Raji (cell line): ENCODE results near the gene FIGNL2.

Source experiments
- POLR2A ChIP-seq: IDR thresholded peaks from 2 replicates; pipeline ENCODE4 v1.6.1; 2011; ENCODE audit warnings: low read depth, low read length, control low read depth; ENCODE audit not compliant: insufficient read depth

The FIGNL2 gene

DNA sequence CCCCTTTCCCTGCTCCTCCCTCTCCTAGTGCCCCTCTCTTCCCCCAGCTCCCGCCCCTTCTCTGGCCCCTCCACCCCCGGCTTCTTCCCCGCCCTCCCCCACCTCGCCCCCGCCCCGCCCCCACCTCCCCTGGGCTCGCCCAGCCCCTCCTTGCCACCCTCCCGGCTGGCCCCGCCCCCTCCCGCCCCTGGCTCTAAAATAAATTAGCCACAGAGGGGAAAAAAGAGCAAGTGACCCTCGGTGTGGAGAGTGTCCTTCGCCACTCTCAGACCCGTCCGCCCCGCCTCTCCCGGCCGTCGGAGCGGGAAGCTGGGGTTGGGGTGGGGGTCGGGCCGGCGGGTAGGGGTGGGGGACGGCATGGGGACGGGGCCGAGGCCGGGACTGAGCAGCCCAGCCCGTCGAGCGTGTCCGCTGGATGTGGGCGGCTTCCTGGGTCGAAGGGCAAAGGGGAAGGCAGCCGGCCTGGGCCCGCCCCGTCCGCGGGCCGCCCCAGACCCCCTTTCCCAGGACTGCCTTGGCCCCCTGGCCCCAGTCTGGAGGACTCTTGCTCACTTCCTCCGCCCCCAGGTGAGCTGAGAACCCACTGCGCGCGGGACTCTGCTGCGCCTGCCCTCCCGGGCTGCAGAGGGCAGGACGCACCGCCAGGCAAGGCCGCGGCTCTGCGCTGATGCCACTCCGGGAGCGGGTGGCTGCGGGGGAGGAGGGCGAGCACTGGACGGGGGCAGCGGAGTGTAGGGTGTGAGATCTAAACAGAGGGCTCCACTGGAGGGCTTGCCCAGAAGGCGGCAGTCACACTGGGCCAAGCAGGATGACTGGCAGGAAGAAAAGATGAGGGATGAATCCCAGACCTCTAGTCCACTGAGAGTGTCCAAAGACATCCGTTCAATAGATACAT, 570 bp upstream of the FIGNL2 start:
- TF ChIP-seq POLR2A: no peak

DNA sequence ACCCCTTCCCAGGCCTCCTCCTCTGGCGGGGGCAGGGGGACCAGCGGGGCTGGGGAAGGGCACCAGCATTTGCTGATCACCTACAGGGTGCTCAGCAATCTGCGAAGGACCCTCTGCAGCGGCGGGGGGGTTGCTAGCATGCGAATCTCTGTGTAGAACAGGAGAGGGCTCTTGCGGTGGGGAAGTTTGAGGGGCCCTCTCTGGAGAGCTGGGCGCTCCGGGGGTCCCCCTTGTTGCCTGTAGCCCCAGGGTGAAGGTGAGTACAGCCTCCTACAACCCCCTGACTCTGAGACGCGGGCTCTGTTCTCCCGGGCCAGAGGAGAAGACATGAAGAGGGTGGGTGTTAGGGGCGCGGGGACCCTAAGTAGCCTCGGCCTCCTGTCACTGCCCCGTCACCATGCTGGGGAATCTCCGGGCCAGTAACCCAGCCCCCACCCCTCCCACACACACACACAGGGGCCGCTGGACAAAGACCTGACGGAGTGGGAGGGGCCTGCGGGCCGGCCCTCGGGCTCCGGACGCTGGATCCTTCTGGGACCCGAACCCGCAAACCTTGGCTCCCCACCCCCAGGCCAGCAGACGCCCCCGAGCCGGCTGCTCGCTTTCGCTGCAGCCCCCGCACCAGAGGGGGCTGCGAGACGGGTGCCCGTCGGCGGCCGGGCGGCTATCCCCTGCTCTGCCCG, 734 bp downstream of the FIGNL2 start:
- no peak for TF ChIP-seq POLR2A

DNA sequence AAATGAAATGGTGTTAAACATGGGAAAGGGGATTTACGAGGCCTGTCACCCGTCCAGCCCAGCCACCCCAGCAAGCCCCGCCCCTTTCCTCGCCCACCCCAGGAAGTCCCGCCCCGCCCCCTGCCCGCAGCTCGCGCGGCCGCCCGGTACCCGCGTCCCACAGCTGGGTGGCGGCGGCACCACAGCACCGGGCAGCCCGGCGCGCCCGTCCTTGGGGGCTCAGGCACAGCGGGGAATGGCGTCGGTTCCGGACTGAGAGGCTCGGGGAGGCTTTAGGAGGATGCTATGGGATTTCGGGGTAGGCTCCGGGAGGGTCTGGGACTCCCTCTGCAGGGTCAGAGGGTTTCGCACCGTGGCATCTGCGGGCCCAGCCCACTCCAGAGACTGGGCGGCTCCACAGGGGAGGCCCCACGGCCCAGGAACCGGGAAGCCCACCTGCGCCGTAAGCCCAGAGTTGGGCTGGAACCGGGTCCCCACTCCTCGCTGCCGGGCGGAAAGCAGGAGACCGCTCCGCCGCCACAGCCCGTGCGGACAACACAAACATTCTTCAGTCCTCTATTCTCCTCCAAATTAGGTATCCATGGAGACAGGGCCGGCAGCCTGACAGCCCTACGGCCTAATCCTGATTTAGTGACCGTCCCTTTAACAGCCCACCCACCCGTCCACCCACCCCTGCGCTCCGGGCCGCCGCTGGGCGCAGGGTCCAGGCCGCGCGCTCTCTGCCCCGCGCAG, 1.4 kb downstream of the FIGNL2 start:
- TF ChIP-seq POLR2A: no peak

DNA sequence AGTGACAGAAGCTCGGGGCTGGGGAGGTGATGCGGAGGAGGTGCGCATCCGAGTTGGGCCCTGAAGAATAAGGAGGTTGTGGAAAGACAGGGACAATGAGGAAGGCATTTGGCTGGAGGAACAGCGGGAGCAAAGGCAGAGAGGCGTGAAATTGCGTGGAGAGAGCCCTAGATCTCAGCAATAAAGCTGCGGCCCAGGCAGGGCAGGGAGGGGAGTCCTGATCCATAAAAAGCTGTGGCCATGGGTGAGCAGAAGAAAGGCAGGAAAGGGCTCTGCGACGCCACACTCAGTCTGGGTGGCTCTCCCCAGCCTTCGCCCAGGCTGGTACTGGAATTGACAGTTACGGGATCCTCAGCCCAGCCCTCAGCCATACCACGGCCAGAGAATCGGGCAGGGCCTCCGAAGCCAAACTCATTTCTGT, 2.2 kb downstream of the FIGNL2 start:
- TF ChIP-seq POLR2A: no peak

DNA sequence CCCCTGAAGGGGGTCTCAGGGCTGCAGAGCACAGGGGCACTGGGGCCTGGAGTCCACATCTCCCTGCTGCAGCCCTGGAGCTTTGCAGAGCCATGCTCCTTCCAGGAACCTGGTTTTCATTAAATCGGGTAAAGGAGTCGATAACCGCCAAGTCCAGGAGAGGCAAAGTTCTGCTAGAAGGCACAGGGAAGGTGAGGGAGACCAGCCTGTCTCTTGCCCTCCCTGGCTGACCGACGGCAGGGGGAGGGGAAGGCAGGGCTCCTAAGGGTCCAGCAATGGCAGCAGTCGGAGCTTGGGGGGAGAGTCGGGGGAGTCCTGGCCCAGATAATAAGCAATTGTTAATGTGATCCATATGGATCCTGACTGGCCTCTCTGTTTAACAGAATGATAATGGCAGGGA, 3.0 kb downstream of the FIGNL2 start:
- TF ChIP-seq POLR2A: no peak

DNA sequence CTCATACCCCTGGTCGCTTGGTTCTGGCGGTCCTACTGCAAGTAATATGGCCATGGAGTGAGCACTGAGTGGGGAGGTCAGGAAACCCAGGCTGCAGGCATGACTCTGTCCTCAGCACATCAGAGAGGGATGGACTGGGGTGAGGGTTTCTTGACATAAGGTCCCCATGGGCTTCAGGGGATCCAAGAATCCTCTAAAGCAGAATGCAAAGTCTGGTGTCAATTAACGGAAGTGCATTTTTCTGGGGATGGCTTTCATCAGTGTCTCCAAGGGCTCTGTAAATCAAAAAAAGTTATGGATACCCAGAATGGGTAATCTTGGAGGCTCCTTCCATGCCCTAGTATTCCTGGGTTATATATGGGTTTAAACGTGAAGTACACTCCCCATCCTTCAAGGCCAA, 3.7 kb downstream of the FIGNL2 start:
- no peak for TF ChIP-seq POLR2A

DNA sequence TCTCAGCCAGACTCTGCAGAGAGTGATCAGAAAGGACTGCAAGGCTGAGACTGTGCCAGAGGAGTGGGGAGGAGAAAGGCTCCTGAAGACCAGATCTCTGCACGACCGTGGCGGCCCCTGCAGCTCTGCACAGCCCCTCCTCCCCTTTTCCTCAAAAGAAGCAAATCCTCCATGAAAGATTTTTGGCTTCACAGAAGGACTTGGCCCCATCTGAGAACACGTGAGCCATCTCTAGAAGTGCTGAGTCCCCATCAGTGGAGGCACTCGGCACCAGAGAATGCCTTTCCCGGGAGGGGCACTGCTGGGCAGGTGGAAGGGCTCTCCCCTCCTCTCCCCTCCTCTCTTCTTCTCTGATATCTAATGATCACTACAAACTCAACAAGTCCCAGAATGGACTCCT, 6.8 kb downstream of the FIGNL2 start:
- no peak for TF ChIP-seq POLR2A

DNA sequence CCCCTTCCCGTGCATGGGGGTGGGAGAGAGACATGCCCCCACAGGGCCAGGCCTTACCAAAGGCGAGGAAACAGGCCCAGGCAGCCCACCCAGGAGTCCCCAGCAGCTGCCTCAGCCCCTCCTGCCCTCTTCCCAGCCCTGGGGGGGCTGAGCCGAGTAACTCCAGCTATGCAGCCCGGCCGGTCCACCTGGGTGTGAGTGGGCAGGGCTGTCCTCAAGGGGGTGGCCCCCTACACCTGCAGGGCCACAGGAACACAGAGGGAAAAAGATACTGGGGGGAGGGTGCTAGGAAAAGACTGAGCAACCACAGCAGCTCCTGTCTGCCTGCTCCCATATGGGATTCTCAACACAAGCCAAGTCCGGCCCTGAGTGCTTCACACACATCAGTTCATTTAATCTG, 7.6 kb downstream of the FIGNL2 start:
- TF ChIP-seq POLR2A: no peak

DNA sequence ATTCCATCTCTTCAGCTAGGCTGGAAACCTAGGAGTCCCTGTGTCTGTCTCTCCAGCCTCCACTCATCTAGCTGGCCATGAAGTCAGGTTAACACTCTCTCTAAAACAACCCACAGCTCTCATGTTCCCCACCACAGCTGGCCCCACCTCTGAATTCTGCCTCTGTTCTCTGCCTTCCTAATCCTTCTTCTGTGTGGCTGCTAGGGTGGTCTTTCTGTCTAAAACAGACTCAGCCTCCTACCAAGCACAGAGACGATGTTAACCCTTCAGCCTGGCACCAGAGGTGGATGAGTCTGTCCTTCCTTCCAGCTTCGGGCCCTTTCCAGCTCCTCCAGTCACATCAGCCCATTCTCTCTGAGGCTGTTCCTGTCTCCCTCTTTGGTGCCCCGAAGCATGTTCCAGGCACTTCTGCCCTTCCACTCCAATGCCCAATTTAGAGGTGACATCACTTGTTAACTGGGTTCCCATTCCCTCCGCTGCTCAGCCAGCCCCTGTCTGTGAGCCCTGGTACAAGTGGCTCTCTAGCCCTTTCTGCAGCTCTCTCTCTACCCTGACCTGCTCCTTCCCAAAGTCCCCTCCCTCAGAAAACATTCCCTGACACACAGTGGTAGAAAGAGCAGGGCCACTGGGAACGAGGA, 9.1 kb downstream of the FIGNL2 start:
- TF ChIP-seq POLR2A: no peak

DNA sequence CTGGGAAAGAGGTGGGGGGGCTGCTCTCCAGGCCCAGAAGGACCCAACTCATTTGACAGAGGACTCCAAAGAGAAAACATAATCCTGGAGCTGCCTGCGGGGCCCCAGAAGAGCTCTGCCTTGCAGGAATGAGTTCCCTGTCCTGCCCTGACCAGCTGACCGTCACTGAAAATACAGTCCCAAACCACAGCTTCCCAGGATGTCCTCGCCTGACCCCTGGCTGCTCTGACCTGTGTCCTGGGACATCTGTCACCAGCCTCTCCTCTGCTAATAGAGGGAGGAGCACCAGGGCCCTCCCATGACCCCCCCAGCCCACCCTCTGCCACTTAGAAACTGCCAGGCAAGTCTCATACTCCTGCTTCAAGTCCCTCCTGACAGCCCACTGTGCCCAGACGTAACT, 9.8 kb downstream of the FIGNL2 start:
- TF ChIP-seq POLR2A: no peak

DNA sequence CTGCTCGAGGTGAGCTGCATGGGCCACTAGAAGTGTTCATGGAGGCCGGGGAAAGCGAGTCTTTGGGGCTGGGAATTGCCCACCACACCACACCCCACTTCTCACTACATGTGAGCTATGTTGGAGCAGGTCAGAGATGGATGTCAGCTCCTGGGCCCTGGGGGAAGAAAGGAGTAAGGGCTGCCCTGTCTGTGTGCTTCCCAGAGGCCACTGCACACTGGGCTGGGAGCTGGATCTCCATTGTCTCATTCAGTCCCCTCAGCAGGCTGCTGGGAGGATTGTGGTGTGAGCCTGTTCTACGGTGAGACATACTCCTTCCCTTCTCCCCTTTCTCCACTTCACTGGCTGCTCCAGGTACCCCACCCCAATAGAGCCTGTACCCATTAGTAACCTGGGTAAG, 10.5 kb downstream of the FIGNL2 start:
- TF ChIP-seq POLR2A: no peak

DNA sequence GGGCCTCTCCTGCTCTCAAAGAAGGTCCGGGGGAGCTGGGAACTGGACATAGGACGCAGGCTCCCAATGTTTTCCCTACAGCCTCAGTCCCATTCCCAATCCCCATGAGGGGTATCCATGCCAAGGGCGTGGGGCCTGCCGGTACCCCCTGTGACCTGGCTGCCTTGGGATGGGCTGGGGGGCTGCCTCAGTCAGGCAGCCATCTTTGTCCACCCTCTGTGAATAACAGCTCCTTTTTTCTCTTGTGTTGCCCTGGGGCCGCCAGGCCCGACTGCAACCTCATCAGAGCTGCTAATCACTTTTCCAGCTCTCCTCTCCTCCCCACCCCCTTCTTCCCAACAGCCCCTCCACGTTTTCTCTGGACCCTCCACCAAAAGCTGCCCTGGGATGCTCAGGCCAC, 11.2 kb downstream of the FIGNL2 start:
- TF ChIP-seq POLR2A: no peak

DNA sequence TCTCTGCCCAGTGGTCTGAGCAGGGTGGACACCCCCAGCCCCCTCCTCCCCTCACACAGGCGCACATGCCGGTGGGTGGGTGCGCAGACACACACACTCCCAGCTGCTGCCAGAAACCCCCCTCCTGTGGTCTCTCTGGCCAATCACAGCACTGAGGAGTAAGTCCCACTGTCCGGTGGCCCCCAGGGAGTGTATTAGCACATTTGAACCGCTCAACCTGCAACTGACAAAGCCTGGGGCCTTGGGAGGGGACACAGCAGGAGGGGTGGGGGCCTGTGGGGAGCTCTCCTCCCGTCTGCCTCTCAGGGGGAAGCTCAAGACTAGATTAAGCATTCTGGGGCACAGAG, 11.7 kb downstream of the FIGNL2 start:
- no peak for TF ChIP-seq POLR2A

DNA sequence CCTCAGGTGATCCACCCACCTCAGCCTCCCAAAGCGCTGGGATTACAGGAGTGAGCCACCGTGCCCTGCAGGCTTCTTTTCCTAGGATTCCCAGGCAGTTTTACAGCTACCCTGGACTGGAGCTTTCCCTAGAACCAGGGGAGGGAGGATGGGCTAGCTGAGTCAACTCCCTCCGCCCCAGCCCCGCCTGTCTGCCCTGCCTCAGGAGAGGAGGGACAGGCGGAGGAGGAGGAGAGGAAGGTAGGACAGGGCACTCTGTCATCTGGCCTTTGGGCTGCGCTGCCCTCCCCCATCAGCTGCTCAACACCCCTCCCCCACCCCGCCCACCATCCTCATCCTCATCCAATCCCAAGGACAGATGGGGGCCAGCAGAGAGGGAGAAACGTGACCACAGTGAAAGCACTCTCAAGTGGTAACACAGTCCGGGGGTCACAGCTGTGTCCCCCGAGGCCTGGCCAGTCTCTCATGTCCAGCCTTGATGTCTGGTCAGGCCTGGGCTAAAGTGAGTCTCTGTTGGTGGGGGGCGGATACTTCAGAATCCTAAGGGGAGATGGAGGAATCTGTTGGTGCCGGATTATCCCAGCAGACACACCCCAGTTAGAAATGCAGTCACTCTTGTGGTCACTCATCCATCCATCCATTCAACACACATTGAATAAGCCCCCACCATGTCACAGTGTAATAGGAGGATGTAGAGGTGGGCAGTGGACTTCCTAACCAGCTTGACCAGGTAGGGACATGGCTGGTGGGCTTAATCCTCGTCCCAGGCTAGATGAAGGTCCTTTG, 12.3 kb downstream of the FIGNL2 start:
- no peak for TF ChIP-seq POLR2A

DNA sequence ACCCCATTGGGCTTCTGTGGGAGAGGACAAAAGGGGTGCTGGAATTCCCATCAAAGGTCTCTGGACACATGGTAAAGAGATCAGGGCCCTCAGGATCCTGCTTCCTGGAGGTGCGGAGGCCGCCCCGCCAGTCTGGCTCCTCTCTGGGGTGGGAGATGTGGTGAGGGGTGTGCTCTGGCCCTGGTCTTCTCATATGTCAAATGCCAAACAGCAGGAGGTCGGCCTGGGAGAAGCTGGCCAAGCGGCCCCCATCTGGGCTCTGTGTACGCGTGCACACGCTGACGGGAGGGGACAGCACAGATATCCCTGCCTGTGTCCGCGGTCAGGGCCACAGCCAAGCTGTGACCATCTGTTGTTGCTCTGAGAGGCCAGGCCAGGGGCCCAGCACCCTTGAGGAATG, 14.1 kb downstream of the FIGNL2 start:
- TF ChIP-seq POLR2A: no peak
